AG04450 (cell line): ENCODE results near the gene ADORA1. TPM values are rescaled to one million over a fixed set of nuclear protein-coding genes. Genes with fewer than 3 reads are reported as not detected.

Experiments used
- CTCF ChIA-PET: fragments of 300-600, 350-600 bp; formaldehyde crosslinking; extraction: SDS; loops from one replicate; lab custom pipeline; 2022; ENCODE audit warnings: antibody characterized with exemption, inconsistent platforms; lab: Charles Lee
- POLR2A ChIA-PET: fragments of 350-600 bp; formaldehyde crosslinking; extraction: SDS; loops from one replicate; lab custom pipeline; 2021; ENCODE audit warnings: antibody characterized with exemption, inconsistent platforms; lab: Yijun Ruan, JAX
- DNase-seq: peaks from one replicate; pipeline ENCODE4 v3.0.0-alpha.2; 2011; ENCODE audit warnings: low read depth, low spot score
- H3K27ac ChIP-seq: one replicate; pipeline ENCODE4 v1.5.1; 2012; ENCODE audit warnings: low read depth, low read length, control low read depth
- H3K27me3 ChIP-seq: one replicate; pipeline ENCODE4 v1.6.0; 2012; ENCODE audit warnings: low read length; ENCODE audit not compliant: control insufficient read depth, insufficient read depth
- H3K4me3 ChIP-seq: 2 replicates; pipeline ENCODE4 v1.5.1; 2011; ENCODE audit warnings: mild to moderate bottlenecking, low read depth, low read length, control low read depth
- H3K9me3 ChIP-seq: 2 replicates; pipeline ENCODE4 v1.5.1; 2012; ENCODE audit warnings: low read length; ENCODE audit not compliant: control insufficient read depth, insufficient read depth
- CTCF ChIP-seq: IDR thresholded peaks from 2 replicates; pipeline ENCODE4 v1.5.1; 2011; ENCODE audit warnings: low read depth, low read length, control low read depth, inconsistent platforms
- polyA plus RNA-seq: library from polyadenylated mRNA; depleted of rRNA; stranded (reverse); fragments of >200 nt; gene quantifications from 2 replicates; pipeline ENCODE4 v1.2.3, GENCODE V29; 2011; rRNA removed

Gene ADORA1
- polyA plus RNA-seq, 1 experiment, result 1.7 TPM

GRCh38 chr1:203213126-203213525, 85.6 kb downstream of the ADORA1 start:
- Histone ChIP-seq H3K4me3 (no peak overlapping the region), H3K9me3 (no peaks in the 10 kb centered on the region), H3K27ac (no peak overlapping the region), H3K27me3 (peaks cover 20% of the 10 kb centered on the region)
- ChIA-PET CTCF (interaction anchor here (0.5 to 9.0 kb wide), 3 partner anchors 55 to 1454 kb away, joined by 4 to 253 read pairs (median 41); no protein-coding TSS in a partner anchor), POLR2A (no interaction called here)
- no peak for DNase-seq
- no peak for TF ChIP-seq CTCF

GRCh38 chr1:203214871-203215270, 87.3 kb downstream of the ADORA1 start:
- peaks cover 35% of the 10 kb centered on the region for H3K27me3 ChIP-seq
- ChIA-PET CTCF (interaction anchor here (0.6 to 9.0 kb wide), 12 partner anchors 10 to 175 kb away, joined by 3 to 253 read pairs (median 14); partner anchors contain the start of gene ADORA1), POLR2A (no interaction called here)
- no peak overlapping the region for H3K4me3 ChIP-seq
- H3K27ac ChIP-seq, result no peak overlapping the region
- no peak for DNase-seq
- no peak for TF ChIP-seq CTCF
- no peaks in the 10 kb centered on the region for H3K9me3 ChIP-seq

- Histone ChIP-seq H3K27ac (no peak overlapping the region), H3K27me3 (peaks cover 36% of the 10 kb centered on the region), H3K4me3 (no peak overlapping the region), H3K9me3 (no peaks in the 10 kb centered on the region)
- no peak for DNase-seq
- no peak for TF ChIP-seq CTCF
- ChIA-PET CTCF (interaction anchor here (0.6 to 9.0 kb wide), 20 partner anchors 9 to 1135 kb away, joined by 3 to 253 read pairs (median 6); partner anchors contain the start of genes ADORA1 and MYOG), POLR2A (interaction anchor here (0.6 to 1.0 kb wide), 3 partner anchors 88 to 175 kb away, joined by 3 to 4 read pairs (median 3); no protein-coding TSS in a partner anchor)
Observed at GRCh38 chr1:203215573-203215972, 88.0 kb downstream of the ADORA1 start.

- Histone ChIP-seq H3K4me3 (no peak overlapping the region), H3K9me3 (no peaks in the 10 kb centered on the region), H3K27me3 (peaks cover 42% of the 10 kb centered on the region), H3K27ac (no peak overlapping the region)
- POLR2A ChIA-PET, result interaction anchor here (0.6 to 1.0 kb wide), 2 partner anchors 89 to 99 kb away, joined by 3 to 4 read pairs; no protein-coding TSS in a partner anchor
- TF ChIP-seq CTCF, result peak; percentile 65
- DNase-seq, result peak; percentile 33
- CTCF ChIA-PET, result interaction anchor here (0.6 to 9.0 kb wide), 22 partner anchors 12 to 180 kb away, joined by 3 to 253 read pairs (median 5); partner anchors contain the start of genes ADORA1 and MYOG
Observed at GRCh38 chr1:203216274-203217138, 89.0 kb downstream of the ADORA1 start.

Other genes starting within 250 kb of the ADORA1 start
- 11.5 and 12.6 TPM in 2 replicates for gene RABIF, start 238.6 kb upstream of the ADORA1 start, polyA plus RNA-seq
- 42.3 and 54.2 TPM in 2 replicates for gene KLHL12, start 200.5 kb upstream of the ADORA1 start, polyA plus RNA-seq
- 120 and 124 TPM in 2 replicates for gene ADIPOR1, start 169.4 kb upstream of the ADORA1 start, polyA plus RNA-seq
- 43.6 and 44.8 TPM in 2 replicates for gene CYB5R1, start 160.5 kb upstream of the ADORA1 start, polyA plus RNA-seq
- gene TMEM183A, start 120.4 kb upstream of the ADORA1 start, polyA plus RNA-seq, result 91.5 and 93.4 TPM in 2 replicates
- gene PPFIA4, start 101.2 kb upstream of the ADORA1 start, polyA plus RNA-seq, result 0.82 and 1.5 TPM in 2 replicates
- not detected in 2 replicates for gene MYOG, start 41.7 kb upstream of the ADORA1 start, polyA plus RNA-seq
- gene MYBPH, start 48.1 kb downstream of the ADORA1 start, polyA plus RNA-seq, result 0.04 and 0.09 TPM in 2 replicates
- gene CHI3L1, start 59.0 kb downstream of the ADORA1 start, polyA plus RNA-seq, result 6.4 and 8.9 TPM in 2 replicates
- not detected in 2 replicates for gene CHIT1, start 101.9 kb downstream of the ADORA1 start, polyA plus RNA-seq
- gene BTG2, start 177.8 kb downstream of the ADORA1 start, polyA plus RNA-seq, result 34.7 and 36.5 TPM in 2 replicates
- 5.4 and 6.6 TPM in 2 replicates for gene FMOD, start 223.4 kb downstream of the ADORA1 start, polyA plus RNA-seq